Measurements from ENCODE around the gene UBR3. TPM values are rescaled to one million over a fixed set of nuclear protein-coding genes. Genes with fewer than 3 reads are reported as not detected.
A peak's percentile ranks its signal among the peaks of the same experiment; 100 is the strongest.

The UBR3 gene, protein sequence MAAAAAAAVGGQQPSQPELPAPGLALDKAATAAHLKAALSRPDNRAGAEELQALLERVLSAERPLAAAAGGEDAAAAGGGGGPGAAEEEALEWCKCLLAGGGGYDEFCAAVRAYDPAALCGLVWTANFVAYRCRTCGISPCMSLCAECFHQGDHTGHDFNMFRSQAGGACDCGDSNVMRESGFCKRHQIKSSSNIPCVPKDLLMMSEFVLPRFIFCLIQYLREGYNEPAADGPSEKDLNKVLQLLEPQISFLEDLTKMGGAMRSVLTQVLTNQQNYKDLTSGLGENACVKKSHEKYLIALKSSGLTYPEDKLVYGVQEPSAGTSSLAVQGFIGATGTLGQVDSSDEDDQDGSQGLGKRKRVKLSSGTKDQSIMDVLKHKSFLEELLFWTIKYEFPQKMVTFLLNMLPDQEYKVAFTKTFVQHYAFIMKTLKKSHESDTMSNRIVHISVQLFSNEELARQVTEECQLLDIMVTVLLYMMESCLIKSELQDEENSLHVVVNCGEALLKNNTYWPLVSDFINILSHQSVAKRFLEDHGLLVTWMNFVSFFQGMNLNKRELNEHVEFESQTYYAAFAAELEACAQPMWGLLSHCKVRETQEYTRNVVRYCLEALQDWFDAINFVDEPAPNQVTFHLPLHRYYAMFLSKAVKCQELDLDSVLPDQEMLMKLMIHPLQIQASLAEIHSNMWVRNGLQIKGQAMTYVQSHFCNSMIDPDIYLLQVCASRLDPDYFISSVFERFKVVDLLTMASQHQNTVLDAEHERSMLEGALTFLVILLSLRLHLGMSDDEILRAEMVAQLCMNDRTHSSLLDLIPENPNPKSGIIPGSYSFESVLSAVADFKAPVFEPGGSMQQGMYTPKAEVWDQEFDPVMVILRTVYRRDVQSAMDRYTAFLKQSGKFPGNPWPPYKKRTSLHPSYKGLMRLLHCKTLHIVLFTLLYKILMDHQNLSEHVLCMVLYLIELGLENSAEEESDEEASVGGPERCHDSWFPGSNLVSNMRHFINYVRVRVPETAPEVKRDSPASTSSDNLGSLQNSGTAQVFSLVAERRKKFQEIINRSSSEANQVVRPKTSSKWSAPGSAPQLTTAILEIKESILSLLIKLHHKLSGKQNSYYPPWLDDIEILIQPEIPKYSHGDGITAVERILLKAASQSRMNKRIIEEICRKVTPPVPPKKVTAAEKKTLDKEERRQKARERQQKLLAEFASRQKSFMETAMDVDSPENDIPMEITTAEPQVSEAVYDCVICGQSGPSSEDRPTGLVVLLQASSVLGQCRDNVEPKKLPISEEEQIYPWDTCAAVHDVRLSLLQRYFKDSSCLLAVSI (N-terminal part only)
- total RNA-seq (2012; rRNA removed) (33.9 and 51.9 TPM in 2 replicates), polyA plus RNA-seq (2012; rRNA removed) (7.3 and 10.0 TPM in 2 replicates), Bru-seq, nascent RNA (percentile 86 among the genes with signal in this experiment), BruChase-seq, experiment 1, labeled RNA remaining after a 6-hour chase (percentile 83 among the genes with signal in this experiment), BruChase-seq, experiment 2, labeled RNA remaining after a 2-hour chase (percentile 83 among the genes with signal in this experiment)
- polyA plus RNA-seq (2012; cell fraction: cytosol; rRNA removed) = 1.5 and 3.0 TPM in 2 replicates
- 2.2 and 19.8 TPM in 2 replicates for polyA plus RNA-seq (2012; cell fraction: nucleus; rRNA removed; ENCODE audit: low replicate concordance)
- long read RNA-seq, full-length matches to known transcripts = 3 of 25 reads
- long read RNA-seq, partial matches to known transcripts = 14 of 25 reads
- long read RNA-seq, other reads (novel, unspliced or antisense) = 8 of 25 reads

DNA sequence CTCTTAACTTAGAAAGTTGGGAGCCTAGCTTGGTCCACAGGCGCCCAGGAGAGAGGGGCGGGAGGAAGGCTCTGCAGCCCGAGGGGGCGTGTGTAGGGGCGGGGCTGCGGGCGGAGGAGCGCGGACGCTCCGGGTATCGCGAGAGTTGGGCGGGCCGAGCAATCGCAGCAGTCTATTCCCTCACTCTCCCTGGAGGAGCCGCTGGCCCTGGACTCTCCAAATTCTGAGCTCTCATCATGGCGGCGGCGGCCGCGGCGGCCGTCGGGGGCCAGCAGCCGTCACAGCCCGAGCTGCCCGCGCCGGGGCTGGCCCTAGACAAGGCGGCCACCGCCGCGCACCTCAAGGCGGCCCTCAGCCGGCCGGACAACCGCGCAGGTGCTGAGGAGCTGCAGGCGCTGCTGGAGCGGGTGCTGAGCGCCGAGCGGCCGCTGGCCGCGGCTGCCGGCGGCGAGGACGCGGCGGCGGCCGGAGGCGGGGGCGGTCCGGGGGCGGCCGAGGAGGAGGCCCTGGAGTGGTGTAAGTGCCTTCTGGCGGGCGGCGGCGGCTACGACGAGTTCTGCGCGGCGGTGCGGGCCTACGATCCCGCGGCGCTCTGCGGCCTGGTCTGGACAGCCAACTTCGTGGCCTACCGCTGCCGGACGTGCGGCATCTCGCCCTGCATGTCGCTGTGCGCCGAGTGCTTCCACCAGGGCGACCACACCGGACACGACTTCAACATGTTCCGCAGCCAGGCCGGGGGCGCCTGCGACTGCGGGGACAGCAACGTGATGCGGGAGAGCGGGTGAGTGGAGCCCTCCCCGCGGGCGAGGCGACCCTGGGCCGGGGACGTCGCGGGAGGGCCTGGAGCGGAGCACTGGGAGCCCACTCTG is at the start of gene UBR3:
Gene UBR3 (plus strand): TSS at position 183 of the 869 bp plus-strand sequence. CDS start 54 bp downstream, at position 237.
- H2BK5ac ChIP-seq (ENCODE audit: low read depth, low read length, poor library complexity, severe bottlenecking) = peak within 1 kb of the TSS; percentile 57
- H2AK5ac ChIP-seq (ENCODE audit: low read depth, low read length) = no peak within 1 kb of the TSS; the same call in 1 of the 2 replicates
- H3K4ac ChIP-seq (ENCODE audit: low read depth, low read length) = peak within 1 kb of the TSS; percentile 40
- dilution Hi-C loops (cut with HindIII; ENCODE audit: low sequenced_read_pairs, unreplicated experiment) = no loop called here
- WGBS, 2 experiments (ENCODE audit: extremely low coverage in 2 of 2, insufficient read length in 1 of 2) = 0% methylated on average over 33 of the region's 104 CpGs; no CpG with 5 or more reads in 1 of the 2 experiments
- in situ Hi-C loops (cut with MboI; ENCODE audit: low sequenced_read_pairs) = no loop called here
- H3K14ac ChIP-seq (replicated peaks; ENCODE audit: low read depth, low read length) = no peak within 1 kb of the TSS
- H4K20me1 ChIP-seq (ENCODE audit: insufficient read depth, low read length) = peaks cover 17% of the 10 kb centered on the region
- H2AK9ac ChIP-seq (replicated peaks; ENCODE audit: low read depth, low read length, poor library complexity) = peak within 1 kb of the TSS; percentile 49
- H3K9ac ChIP-seq (ENCODE audit: low read depth, low read length) = peak within 1 kb of the TSS; percentile 86
- H3K18ac ChIP-seq (ENCODE audit: low read depth, low read length) = no peak within 1 kb of the TSS
- H3K4me2 ChIP-seq (ENCODE audit: low read depth, low read length) = peak within 1 kb of the TSS; percentile 89
- BruUV-seq (replicated peaks) = no TSS peak
- H3K9me1 ChIP-seq (ENCODE audit: insufficient read depth, low read length) = no peaks in the 10 kb centered on the region
- H2AFZ ChIP-seq (replicated peaks; ENCODE audit: low read length, poor library complexity) = peak within 1 kb of the TSS; percentile 84
- H3K27me3 ChIP-seq (ENCODE audit: control insufficient read depth, insufficient read depth, low read length) = no peaks in the 10 kb centered on the region
- no peak within 1 kb of the TSS for H3K56ac ChIP-seq (ENCODE audit: extremely low read depth, insufficient read depth, low read length)
- H2BK120ac ChIP-seq (ENCODE audit: low read depth, low read length) = no peak within 1 kb of the TSS
- ChIA-PET CTCF (interaction anchor here (1.0 to 1.1 kb wide), 2 partner anchors 9 to 50 kb away, joined by 3 read pairs; no protein-coding TSS in a partner anchor), POLR2A (ENCODE audit: unreplicated experiment) (interaction anchor here (0.5 to 1.0 kb wide), 4 partner anchors 9 to 1459 kb away, joined by 3 to 6 read pairs (median 3); no protein-coding TSS in a partner anchor)
- DNase-seq = peak; percentile 91
- H4K91ac ChIP-seq (ENCODE audit: insufficient read depth, low read depth, low read length) = no peak within 1 kb of the TSS; the same call in 1 of the 2 replicates
- peak within 1 kb of the TSS; percentile 68; the same call in 1 of the 2 replicates for H3K23ac ChIP-seq (ENCODE audit: low read depth, low read length)
- peaks cover 20 to 53% of the 10 kb centered on the region in 2 experiments for H3K79me1 ChIP-seq (ENCODE audit: low read depth in 1 of 2, low read length in 2 of 2)
- H3K36me3 ChIP-seq (ENCODE audit: control insufficient read depth, insufficient read depth, low read length) = no peaks in the 10 kb centered on the region
- ATAC-seq (ENCODE audit: low read depth) = peak; percentile 88
- TF ChIP-seq RFX5 (IDR thresholded peaks at IDR 0.05; ENCODE audit: low read depth, low read length) (no peak), MXI1 (IDR thresholded peaks at IDR 0.05; ENCODE audit: borderline replicate concordance, low read depth, low read length) (peak; percentile 40; the same call in 1 of the 2 replicates), POLR2A (IDR thresholded peaks at IDR 0.05; ENCODE audit: low read depth, low read length) (peak; percentile 94), BHLHE40 (IDR thresholded peaks at IDR 0.05; ENCODE audit: low read depth, low read length) (no peak), NFE2L2 (IDR thresholded peaks at IDR 0.05; ENCODE audit: low read depth, low read length) (no peak), MAZ (IDR thresholded peaks at IDR 0.05; ENCODE audit: borderline replicate concordance, low read depth, low read length) (peak; percentile 98)
- TF ChIP-seq, protein P1, sequence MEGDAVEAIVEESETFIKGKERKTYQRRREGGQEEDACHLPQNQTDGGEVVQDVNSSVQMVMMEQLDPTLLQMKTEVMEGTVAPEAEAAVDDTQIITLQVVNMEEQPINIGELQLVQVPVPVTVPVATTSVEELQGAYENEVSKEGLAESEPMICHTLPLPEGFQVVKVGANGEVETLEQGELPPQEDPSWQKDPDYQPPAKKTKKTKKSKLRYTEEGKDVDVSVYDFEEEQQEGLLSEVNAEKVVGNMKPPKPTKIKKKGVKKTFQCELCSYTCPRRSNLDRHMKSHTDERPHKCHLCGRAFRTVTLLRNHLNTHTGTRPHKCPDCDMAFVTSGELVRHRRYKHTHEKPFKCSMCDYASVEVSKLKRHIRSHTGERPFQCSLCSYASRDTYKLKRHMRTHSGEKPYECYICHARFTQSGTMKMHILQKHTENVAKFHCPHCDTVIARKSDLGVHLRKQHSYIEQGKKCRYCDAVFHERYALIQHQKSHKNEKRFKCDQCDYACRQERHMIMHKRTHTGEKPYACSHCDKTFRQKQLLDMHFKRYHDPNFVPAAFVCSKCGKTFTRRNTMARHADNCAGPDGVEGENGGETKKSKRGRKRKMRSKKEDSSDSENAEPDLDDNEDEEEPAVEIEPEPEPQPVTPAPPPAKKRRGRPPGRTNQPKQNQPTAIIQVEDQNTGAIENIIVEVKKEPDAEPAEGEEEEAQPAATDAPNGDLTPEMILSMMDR (conservative IDR thresholded peaks at IDR 0.05; ENCODE audit: low read depth, low read length) = peak; percentile 21; the same call in 1 of the 2 replicates
- intact Hi-C loops (cut with micrococcal nuclease) = loop anchor here (5.0 kb wide), 1 partner anchor 50 kb away; no protein-coding TSS in a partner anchor
- no peak within 1 kb of the TSS for H2BK20ac ChIP-seq (ENCODE audit: low read depth, low read length)
- H3K27ac ChIP-seq (ENCODE audit: insufficient read depth, low read length) = peak within 1 kb of the TSS; percentile 76
- H3K9me3 ChIP-seq (ENCODE audit: control insufficient read depth, insufficient read depth, low read length) = no peaks in the 10 kb centered on the region
- no peak within 1 kb of the TSS for H2BK15ac ChIP-seq (ENCODE audit: low read depth, low read length)
- H4K5ac ChIP-seq (ENCODE audit: low read depth, low read length) = no peak within 1 kb of the TSS
- peak within 1 kb of the TSS; percentile 89 for H3K4me3 ChIP-seq (ENCODE audit: insufficient read depth, low read depth, low read length)
- no peak within 1 kb of the TSS; a peak in 1 of 4 replicates for H4K8ac ChIP-seq (ENCODE audit: low read depth in 2 of 2, low read length in 2 of 2)
- H3K4me1 ChIP-seq (ENCODE audit: control insufficient read depth, insufficient read depth, low read length) = peaks cover 2% of the 10 kb centered on the region
